ENCODE measurements around the gene PPP5C. TPM values are rescaled to one million over a fixed set of nuclear protein-coding genes. Genes with fewer than 3 reads are reported as not detected.

PPP5C gene
- total RNA-seq, 2 experiments from 2014 or later, result 105 to 118 TPM

DNA sequence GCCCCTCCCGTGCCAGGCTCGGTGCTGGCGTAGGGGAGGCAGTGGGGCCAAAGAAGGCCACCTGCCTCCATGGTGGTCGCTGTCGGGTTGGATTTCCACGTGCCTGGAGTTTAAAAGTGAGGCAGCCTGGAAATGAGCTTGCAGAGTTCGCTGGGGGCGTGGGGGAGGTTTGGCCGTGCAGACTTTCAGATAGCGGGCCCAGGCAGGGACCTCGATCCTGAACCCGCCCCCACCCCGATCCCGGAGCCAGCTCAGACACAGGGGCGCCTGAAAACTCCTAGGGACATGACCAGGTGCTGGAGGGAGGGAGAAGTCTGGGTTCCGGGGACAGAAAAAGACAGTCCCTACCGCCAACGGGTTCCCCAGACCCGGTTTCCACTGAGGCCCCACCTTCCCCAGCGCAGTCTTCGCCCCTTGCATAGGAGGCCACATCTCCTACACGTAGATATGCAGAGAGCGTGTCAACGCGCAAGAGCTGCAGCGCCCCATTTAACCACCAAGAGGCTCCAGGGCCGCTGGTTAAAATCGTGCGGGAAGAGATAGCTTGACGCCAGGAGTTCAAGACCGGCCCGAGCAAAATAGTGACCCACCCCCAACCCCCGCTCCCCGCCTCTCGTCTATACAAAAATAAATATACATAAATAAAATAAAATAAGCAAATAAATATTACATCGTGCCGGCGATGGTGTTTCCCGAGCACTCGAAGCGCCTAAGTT lies 58.0 kb downstream of the PPP5C start:
- H3K9me3 ChIP-seq (ENCODE audit: low read length), result no peaks in the 10 kb centered on the region
- no peaks in the 10 kb centered on the region for H3K79me2 ChIP-seq (ENCODE audit: insufficient read depth, low read depth, low read length)
- no TSS peak for BruUV-seq (replicated peaks)
- H2AFZ ChIP-seq (ENCODE audit: low read length), result peak overlapping the region; percentile 72
- H3K4me2 ChIP-seq (ENCODE audit: low read length), result peak overlapping the region; percentile 56
- H3K4me3 ChIP-seq (ENCODE audit: low read depth, low read length, poor library complexity, severe bottlenecking), result peak overlapping the region; percentile 37
- peak; percentile 80 for DNase-seq (ENCODE audit: low spot score)
- H3K36me3 ChIP-seq (ENCODE audit: insufficient read depth, low read length), result no peaks in the 10 kb centered on the region
- intact Hi-C loops (cut with micrococcal nuclease; ENCODE audit: unreplicated experiment), result no loop called here
- H3K4me1 ChIP-seq (ENCODE audit: insufficient read depth, low read length, poor library complexity, severe bottlenecking), result peaks cover 45% of the 10 kb centered on the region
- H3K9me2 ChIP-seq (ENCODE audit: insufficient read depth, low read length), result no peaks in the 10 kb centered on the region
- CTCF ChIA-PET (ENCODE audit: unreplicated experiment), result interaction anchor here (0.6 to 1.7 kb wide), 3 partner anchors 26 to 82 kb away, joined by 3 to 4 read pairs (median 4); no protein-coding TSS in a partner anchor
- H3K27ac ChIP-seq (ENCODE audit: low read depth, low read length, poor library complexity, severe bottlenecking), result peak overlapping the region; percentile 39
- H4K20me1 ChIP-seq (ENCODE audit: insufficient read depth, low read length), result no peaks in the 10 kb centered on the region
- TF ChIP-seq, protein P1, sequence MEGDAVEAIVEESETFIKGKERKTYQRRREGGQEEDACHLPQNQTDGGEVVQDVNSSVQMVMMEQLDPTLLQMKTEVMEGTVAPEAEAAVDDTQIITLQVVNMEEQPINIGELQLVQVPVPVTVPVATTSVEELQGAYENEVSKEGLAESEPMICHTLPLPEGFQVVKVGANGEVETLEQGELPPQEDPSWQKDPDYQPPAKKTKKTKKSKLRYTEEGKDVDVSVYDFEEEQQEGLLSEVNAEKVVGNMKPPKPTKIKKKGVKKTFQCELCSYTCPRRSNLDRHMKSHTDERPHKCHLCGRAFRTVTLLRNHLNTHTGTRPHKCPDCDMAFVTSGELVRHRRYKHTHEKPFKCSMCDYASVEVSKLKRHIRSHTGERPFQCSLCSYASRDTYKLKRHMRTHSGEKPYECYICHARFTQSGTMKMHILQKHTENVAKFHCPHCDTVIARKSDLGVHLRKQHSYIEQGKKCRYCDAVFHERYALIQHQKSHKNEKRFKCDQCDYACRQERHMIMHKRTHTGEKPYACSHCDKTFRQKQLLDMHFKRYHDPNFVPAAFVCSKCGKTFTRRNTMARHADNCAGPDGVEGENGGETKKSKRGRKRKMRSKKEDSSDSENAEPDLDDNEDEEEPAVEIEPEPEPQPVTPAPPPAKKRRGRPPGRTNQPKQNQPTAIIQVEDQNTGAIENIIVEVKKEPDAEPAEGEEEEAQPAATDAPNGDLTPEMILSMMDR (conservative IDR thresholded peaks at IDR 0.05; ENCODE audit: low read length), result peak; percentile 61
- TF ChIP-seq EZH2phosphoT487 (IDR thresholded peaks at IDR 0.05; ENCODE audit: borderline replicate concordance, low read depth, low read length), result no peak
- POLR2A ChIA-PET, result interaction anchor here (0.5 to 0.7 kb wide), 2 partner anchors 55 to 167 kb away, joined by 3 read pairs; no protein-coding TSS in a partner anchor

DNA sequence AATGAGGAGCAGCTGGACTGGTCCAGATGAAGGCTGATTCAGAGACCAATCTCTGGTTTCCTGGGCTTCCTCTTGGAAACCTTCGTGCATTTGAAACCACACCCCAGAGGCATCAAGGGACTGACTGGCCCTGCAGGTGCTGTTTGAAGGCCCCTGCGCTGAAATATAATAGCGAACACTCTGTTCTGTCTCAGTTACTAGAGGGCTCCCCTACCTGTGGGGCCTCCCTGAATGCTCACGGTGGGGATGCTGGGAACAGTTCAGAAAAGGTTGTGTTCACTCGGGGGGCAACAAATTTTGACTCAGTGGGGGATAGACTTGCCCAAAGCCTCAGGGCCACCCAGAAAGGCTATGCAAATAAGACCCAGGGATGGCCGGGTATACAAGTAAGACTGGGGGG lies 60.1 kb downstream of the PPP5C start:
- TF ChIP-seq, protein P1 (conservative IDR thresholded peaks at IDR 0.05; ENCODE audit: low read length), result no peak
- TF ChIP-seq EZH2phosphoT487 (IDR thresholded peaks at IDR 0.05; ENCODE audit: borderline replicate concordance, low read depth, low read length), result no peak
- no peak for DNase-seq (ENCODE audit: low spot score)
- Histone ChIP-seq H3K27ac (ENCODE audit: low read depth, low read length, poor library complexity, severe bottlenecking) (no peak overlapping the region), H3K36me3 (ENCODE audit: insufficient read depth, low read length) (no peaks in the 10 kb centered on the region), H3K4me1 (ENCODE audit: insufficient read depth, low read length, poor library complexity, severe bottlenecking) (peaks cover 56% of the 10 kb centered on the region), H4K20me1 (ENCODE audit: insufficient read depth, low read length) (no peaks in the 10 kb centered on the region), H3K4me2 (ENCODE audit: low read length) (peak overlapping the region; percentile 30; the same call in 1 of the 2 replicates), H3K9me2 (ENCODE audit: insufficient read depth, low read length) (no peaks in the 10 kb centered on the region), H3K4me3 (ENCODE audit: low read depth, low read length, poor library complexity, severe bottlenecking) (no peak overlapping the region), H3K79me2 (ENCODE audit: insufficient read depth, low read depth, low read length) (no peaks in the 10 kb centered on the region), H2AFZ (ENCODE audit: low read length) (peak overlapping the region; percentile 28; the same call in 1 of the 2 replicates), H3K9me3 (ENCODE audit: low read length) (no peaks in the 10 kb centered on the region)
- BruUV-seq (replicated peaks), result no TSS peak
- ChIA-PET POLR2A (no interaction called here), CTCF (ENCODE audit: unreplicated experiment) (interaction anchor here (0.5 kb wide), 1 partner anchor 29 kb away, joined by 3 read pairs; no protein-coding TSS in a partner anchor)
- intact Hi-C loops (cut with micrococcal nuclease; ENCODE audit: unreplicated experiment), result no loop called here

All from OCI-LY7 (cell line).